ENCODE data around the gene SHQ1. TPM values are rescaled to one million over a fixed set of nuclear protein-coding genes. Genes with fewer than 3 reads are reported as not detected.

SHQ1 gene
- total and polyA plus RNA-seq, 7 donors = 7.9 to 17.4 (median 9.6) TPM

DNA sequence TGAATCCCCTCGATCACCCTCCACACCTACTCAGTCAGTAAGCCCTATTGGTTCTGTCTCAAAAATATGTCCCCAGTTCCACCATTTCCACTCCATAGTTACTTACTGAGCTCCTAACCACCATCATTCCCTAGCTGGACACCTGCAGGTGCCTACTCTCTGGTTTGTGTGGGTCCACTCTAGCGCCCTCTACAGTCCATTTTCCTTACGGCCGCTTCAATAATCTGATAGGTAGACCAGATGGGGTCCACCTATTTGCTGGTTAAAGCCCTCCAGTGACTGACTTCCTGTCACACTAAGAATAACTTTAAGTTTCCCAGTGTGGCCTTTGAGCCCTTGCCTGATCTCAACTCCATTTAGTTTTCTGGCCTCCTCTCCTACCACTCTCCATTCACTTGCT lies 44.6 kb upstream of the SHQ1 start:
- intact Hi-C loops (cut with DNase I) = loop anchor here (5.0 kb wide), 1 partner anchor 46 kb away; the partner anchor contains the start of gene SHQ1
- DNase-seq = no peak
- Histone ChIP-seq H3K36me3 (no peaks in the 10 kb centered on the region), H3K9me3 (no peaks in the 10 kb centered on the region), H3K4me3 (no peak overlapping the region), H3K27me3 (no peaks in the 10 kb centered on the region), H3K4me1 (peaks cover 0 to 14% (median 12%) of the 10 kb centered on the region in 4 donors), H3K27ac (peak overlapping the region in 3 of 4 donors; percentile 36 to 59 (median 38))
- no peak for TF ChIP-seq POLR2A (IDR thresholded peaks at IDR 0.05)
- TF ChIP-seq, protein P1, sequence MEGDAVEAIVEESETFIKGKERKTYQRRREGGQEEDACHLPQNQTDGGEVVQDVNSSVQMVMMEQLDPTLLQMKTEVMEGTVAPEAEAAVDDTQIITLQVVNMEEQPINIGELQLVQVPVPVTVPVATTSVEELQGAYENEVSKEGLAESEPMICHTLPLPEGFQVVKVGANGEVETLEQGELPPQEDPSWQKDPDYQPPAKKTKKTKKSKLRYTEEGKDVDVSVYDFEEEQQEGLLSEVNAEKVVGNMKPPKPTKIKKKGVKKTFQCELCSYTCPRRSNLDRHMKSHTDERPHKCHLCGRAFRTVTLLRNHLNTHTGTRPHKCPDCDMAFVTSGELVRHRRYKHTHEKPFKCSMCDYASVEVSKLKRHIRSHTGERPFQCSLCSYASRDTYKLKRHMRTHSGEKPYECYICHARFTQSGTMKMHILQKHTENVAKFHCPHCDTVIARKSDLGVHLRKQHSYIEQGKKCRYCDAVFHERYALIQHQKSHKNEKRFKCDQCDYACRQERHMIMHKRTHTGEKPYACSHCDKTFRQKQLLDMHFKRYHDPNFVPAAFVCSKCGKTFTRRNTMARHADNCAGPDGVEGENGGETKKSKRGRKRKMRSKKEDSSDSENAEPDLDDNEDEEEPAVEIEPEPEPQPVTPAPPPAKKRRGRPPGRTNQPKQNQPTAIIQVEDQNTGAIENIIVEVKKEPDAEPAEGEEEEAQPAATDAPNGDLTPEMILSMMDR (IDR thresholded peaks at IDR 0.05) = no peak
- TF ChIP-seq POLR2AphosphoS5 (IDR thresholded peaks at IDR 0.05) = no peak
- TF ChIP-seq EP300 (IDR thresholded peaks at IDR 0.05) = no peak
- 81 to 86% methylated on average over 4 of the region's 4 CpGs for WGBS, 2 donors

DNA sequence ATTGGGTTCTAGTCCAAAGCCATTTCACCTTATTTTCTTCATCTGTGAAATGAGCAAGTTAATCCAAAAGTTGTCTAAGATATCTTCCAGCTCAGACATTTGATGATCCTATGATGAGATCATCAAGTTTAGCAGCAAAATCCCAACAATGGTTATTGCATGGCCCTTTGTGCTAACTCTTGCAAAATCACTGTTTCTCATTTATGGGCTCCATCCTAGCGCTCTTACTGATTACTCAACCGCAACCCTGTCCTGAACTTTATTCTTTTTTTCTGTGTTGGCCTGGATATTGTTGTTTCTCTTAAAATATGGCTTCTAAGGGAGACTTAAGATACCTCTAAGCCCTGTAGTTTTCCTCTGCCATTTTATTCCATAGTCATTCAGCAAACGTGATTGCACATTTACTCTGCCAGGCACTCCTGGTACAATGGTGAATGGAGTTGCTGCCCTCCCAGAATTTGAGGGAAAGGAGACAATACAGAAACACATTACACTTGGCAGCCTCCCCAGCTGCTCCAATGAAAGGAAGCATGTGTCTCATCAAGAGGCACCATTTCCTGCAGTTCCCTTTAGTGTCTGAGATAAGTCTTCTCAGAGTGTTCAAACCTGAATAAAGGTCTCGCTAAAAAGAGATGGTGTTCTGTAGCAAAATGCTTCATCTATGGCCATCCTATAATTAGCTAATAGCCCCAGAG lies 44.0 kb upstream of the SHQ1 start:
- no peak overlapping the region for H3K4me3 ChIP-seq
- 29 to 45% methylated on average over 4 of the region's 4 CpGs for whole genome bisulfite sequencing, 2 donors
- H3K27ac ChIP-seq = peak overlapping the region; percentile 29 to 69 (median 55)
- no peaks in the 10 kb centered on the region for H3K27me3 ChIP-seq
- no peaks in the 10 kb centered on the region for H3K9me3 ChIP-seq
- H3K4me1 ChIP-seq = peaks cover 0 to 17% (median 16%) of the 10 kb centered on the region in 4 donors
- peak; percentile 33 to 69 (median 52) for TF ChIP-seq POLR2AphosphoS5 (IDR thresholded peaks at IDR 0.05)
- no peak for TF ChIP-seq POLR2A (IDR thresholded peaks at IDR 0.05)
- intact Hi-C loops (cut with DNase I) = loop anchor here (5.0 kb wide), 1 partner anchor 45 kb away; the partner anchor contains the start of gene SHQ1
- DNase-seq = peak; percentile 80
- no peaks in the 10 kb centered on the region for H3K36me3 ChIP-seq

DNA sequence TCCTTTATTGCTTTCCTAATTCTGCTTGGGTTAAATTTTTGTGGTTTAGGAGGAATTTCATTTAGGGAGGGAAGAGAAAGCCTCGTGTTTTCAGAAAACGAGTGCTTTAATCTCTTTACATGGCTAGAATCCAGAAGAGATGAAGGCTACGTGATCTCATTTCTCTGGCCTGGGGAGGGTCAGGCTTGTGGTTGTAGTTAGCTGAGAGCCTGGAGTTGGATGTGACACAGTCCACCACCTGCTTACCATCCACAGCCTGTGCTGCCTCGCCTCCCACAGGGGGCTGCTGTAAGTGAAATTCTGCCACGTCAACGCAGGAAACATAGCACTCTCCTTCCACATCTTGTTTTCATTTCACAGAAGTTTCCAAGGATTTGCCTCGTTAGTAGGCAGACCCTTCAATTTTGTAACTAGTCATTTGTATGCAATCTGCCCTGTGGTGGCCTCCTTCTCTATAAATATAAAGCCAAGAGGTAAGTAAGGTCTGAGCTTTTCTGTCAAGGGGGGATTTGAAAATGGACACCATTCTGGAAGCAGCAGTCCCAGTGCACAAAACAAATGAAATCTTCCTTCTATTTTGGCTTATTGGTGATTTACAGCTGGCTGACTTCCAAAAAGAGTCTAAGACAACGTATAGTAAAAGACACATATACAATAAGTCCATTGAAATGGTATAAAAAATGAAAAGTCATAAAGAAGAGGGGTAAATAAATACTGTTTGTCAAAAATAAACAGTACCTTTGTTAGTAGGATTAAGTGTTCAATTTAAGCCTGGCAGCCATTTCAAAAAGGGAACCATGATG lies 43.0 kb upstream of the SHQ1 start:
- WGBS, 2 donors = 10 to 42% methylated on average over 8 of the region's 8 CpGs
- DNase-seq = peak; percentile 81
- Histone ChIP-seq H3K27ac (peak overlapping the region; percentile 29 to 69 (median 55)), H3K4me1 (peaks cover 0 to 24% (median 17%) of the 10 kb centered on the region in 4 donors), H3K27me3 (no peaks in the 10 kb centered on the region), H3K36me3 (no peaks in the 10 kb centered on the region), H3K9me3 (no peaks in the 10 kb centered on the region), H3K4me3 (no peak overlapping the region)
- intact Hi-C loops (cut with DNase I) = loop anchor here (5.0 kb wide), 1 partner anchor 44 kb away; the partner anchor contains the start of gene SHQ1
- TF ChIP-seq POLR2AphosphoS5 (IDR thresholded peaks at IDR 0.05) (peak in 3 of 4 donors; percentile 23 to 53 (median 41)), EP300 (IDR thresholded peaks at IDR 0.05) (no peak), POLR2A (IDR thresholded peaks at IDR 0.05) (no peak)

DNA sequence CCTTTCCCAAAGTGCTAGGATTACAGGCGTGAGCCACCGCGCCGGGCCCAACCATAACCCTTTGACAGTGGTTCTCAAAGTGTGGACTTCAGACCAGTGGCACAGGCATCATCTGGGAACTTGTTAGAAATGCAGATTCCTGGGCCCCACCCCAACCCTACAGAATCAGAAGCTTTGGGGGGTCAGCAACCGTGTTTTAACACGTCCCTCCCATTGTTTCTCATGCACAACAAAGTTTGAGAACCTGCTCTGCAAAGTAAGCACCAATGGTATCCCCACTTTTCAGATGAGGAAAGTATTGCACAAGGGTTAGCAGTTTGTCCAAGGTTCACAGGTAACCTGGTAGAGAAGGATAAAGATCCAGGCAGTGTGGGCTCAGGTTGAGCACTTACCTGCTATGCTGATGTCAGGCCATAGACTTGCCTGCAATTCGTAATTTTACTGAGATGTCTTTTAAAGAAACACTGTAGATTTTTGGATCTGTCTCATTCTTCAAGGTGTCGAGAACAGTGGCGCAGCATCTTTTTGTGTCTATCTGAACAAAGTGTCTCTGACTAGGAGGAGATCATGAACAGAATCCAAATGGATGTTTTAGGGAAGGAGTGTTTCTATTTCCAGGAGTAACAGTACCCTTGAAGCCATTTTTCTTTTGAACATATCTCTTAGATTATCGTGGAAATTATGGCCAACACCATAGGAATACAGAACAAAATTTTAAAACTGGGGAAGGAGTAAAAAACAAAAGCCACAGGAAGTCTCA lies 42.1 kb upstream of the SHQ1 start:
- intact Hi-C loops (cut with DNase I) = loop anchor here (5.0 kb wide), 1 partner anchor 43 kb away; the partner anchor contains the start of gene SHQ1
- H3K27me3 ChIP-seq = no peaks in the 10 kb centered on the region
- 84 to 88% methylated on average over 10 of the region's 10 CpGs for WGBS, 2 donors
- DNase-seq = no peak
- H3K27ac ChIP-seq = peak overlapping the region; percentile 29 to 69 (median 63)
- no peak for TF ChIP-seq POLR2AphosphoS5 (IDR thresholded peaks at IDR 0.05)
- TF ChIP-seq POLR2A (IDR thresholded peaks at IDR 0.05) = no peak
- TF ChIP-seq, protein P1 (IDR thresholded peaks at IDR 0.05) = no peak
- no peak for TF ChIP-seq EP300 (IDR thresholded peaks at IDR 0.05)
- H3K36me3 ChIP-seq = no peaks in the 10 kb centered on the region
- no peaks in the 10 kb centered on the region for H3K9me3 ChIP-seq
- H3K4me1 ChIP-seq = peaks cover 0 to 24% (median 17%) of the 10 kb centered on the region in 4 donors
- H3K4me3 ChIP-seq = no peak overlapping the region

Measured in sigmoid colon (tissue), 7 donors.